SK-N-SH (cell line): ENCODE data around the gene PGM2L1.
"Not testable (repeated sequence)": the region's sequence is repeated elsewhere in the genome, so short reads cannot be mapped to it uniquely, and the experiment has no call there.

Experiments
- EZH2phosphoT487 ChIP-seq: fragments of 200-600 bp; sonication (generic); IDR thresholded peaks from 2 replicates; pipeline ENCODE4 v1.6.1; 2017; ENCODE audit warnings: low read depth, mixed run types, mild to moderate bottlenecking, antibody characterized with exemption, moderate library complexity, borderline replicate concordance
- GABPA ChIP-seq: IDR thresholded peaks from 2 replicates; pipeline ENCODE4 v1.4.0; 2012; ENCODE audit warnings: low read depth, mild to moderate bottlenecking
- NFIC ChIP-seq: IDR thresholded peaks from 2 replicates; pipeline ENCODE4 v1.4.0; 2012; ENCODE audit warnings: borderline replicate concordance
- POLR2AphosphoS5 ChIP-seq: IDR thresholded peaks from 2 replicates; pipeline ENCODE4 v1.6.1; 2012; ENCODE audit warnings: low read depth, low read length
- RAD21 ChIP-seq: IDR thresholded peaks from 2 replicates; pipeline ENCODE4 v1.6.1; 2012; ENCODE audit warnings: mild to moderate bottlenecking, low read length
- TAF1 ChIP-seq: IDR thresholded peaks from 2 replicates; pipeline ENCODE4 v1.6.1; 2012; ENCODE audit warnings: low read depth, mild to moderate bottlenecking, low read length, moderate library complexity, borderline replicate concordance
- TF ChIP-seq, protein P1 (sequence below): fragments of 200-600 bp; sonication (generic); IDR thresholded peaks from 2 replicates; pipeline ENCODE4 v1.6.1; 2017; ENCODE audit warnings: antibody characterized with exemption, mild to moderate bottlenecking, moderate library complexity
- TF ChIP-seq, protein P2 (sequence below): IDR thresholded peaks from 2 replicates; pipeline ENCODE4 v1.6.1; 2012; ENCODE audit warnings: mild to moderate bottlenecking, low read depth, low read length, moderate library complexity

DNA sequence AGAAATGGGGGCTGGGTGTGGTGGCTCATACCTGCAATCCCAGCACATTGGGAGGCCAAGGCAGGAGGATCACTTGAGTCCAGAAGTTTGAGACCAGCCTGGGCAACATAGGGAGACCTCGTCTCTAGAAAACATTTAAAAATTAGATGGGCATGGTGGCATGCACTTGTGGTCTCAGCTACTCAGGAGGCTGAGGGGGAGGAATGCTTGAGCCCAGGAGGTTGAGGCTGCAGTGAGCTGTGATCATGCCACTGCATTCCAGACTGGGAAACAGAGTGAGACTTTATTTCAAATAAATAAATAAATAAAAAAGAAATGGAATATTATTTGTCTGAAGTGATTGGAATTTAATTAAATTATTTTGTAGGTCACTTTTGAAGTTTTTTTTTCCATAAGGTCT is 18.7 kb upstream of the PGM2L1 start:
- TF ChIP-seq, protein P1, sequence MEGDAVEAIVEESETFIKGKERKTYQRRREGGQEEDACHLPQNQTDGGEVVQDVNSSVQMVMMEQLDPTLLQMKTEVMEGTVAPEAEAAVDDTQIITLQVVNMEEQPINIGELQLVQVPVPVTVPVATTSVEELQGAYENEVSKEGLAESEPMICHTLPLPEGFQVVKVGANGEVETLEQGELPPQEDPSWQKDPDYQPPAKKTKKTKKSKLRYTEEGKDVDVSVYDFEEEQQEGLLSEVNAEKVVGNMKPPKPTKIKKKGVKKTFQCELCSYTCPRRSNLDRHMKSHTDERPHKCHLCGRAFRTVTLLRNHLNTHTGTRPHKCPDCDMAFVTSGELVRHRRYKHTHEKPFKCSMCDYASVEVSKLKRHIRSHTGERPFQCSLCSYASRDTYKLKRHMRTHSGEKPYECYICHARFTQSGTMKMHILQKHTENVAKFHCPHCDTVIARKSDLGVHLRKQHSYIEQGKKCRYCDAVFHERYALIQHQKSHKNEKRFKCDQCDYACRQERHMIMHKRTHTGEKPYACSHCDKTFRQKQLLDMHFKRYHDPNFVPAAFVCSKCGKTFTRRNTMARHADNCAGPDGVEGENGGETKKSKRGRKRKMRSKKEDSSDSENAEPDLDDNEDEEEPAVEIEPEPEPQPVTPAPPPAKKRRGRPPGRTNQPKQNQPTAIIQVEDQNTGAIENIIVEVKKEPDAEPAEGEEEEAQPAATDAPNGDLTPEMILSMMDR, result not testable (repeated sequence)
- TF ChIP-seq POLR2AphosphoS5, GABPA, EZH2phosphoT487, TAF1, RAD21, NFIC: not testable (repeated sequence)
- TF ChIP-seq, protein P2, sequence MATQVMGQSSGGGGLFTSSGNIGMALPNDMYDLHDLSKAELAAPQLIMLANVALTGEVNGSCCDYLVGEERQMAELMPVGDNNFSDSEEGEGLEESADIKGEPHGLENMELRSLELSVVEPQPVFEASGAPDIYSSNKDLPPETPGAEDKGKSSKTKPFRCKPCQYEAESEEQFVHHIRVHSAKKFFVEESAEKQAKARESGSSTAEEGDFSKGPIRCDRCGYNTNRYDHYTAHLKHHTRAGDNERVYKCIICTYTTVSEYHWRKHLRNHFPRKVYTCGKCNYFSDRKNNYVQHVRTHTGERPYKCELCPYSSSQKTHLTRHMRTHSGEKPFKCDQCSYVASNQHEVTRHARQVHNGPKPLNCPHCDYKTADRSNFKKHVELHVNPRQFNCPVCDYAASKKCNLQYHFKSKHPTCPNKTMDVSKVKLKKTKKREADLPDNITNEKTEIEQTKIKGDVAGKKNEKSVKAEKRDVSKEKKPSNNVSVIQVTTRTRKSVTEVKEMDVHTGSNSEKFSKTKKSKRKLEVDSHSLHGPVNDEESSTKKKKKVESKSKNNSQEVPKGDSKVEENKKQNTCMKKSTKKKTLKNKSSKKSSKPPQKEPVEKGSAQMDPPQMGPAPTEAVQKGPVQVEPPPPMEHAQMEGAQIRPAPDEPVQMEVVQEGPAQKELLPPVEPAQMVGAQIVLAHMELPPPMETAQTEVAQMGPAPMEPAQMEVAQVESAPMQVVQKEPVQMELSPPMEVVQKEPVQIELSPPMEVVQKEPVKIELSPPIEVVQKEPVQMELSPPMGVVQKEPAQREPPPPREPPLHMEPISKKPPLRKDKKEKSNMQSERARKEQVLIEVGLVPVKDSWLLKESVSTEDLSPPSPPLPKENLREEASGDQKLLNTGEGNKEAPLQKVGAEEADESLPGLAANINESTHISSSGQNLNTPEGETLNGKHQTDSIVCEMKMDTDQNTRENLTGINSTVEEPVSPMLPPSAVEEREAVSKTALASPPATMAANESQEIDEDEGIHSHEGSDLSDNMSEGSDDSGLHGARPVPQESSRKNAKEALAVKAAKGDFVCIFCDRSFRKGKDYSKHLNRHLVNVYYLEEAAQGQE, result not testable (repeated sequence)
